ENCODE data around the gene TMEM217.

TMEM217 gene

DNA sequence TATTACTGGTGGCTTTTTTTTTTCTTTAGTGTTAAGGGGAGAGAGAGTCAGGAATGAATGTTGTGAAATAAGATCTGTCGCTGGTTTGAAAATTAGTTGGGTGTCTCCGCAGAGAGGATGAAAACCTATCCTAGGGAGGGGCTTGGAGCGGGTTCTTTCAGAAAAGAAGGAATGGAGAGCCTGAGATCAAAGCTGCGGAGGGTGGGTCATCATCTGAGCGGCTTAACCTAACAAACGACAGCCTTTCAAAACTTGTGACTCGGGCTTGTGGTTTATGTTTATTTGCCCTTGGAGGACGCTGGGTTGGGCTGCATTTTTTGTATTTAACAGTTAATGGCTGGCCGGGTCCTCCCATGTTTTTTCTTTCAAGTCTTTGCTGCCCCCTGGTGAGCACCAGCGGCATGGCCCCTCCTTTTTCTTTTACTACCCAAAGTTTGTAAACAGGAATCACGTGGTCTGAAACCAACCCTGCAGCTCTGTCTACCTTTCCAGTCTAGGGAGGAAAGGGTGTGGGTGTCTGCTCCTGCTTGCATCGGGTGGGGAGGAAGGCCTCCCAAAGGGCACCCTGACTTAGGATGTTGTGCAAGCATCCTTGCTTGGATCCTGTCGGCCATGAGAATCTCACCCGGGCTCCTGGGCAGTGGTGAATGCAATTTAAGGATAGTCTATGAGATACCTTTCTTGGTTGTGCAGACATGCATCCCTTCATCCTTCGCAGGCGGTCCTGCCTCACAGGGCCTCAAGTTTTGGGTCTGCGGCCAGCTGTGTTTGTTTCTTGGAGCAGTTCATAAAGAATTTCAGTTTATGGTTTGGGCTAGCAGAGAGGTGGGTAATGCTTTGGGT lies 85.8 kb downstream of the TMEM217 start:
- H3K4me3 ChIP-seq (ENCODE audit: low read depth, low read length), result peak overlapping the region; percentile 96
- TF ChIP-seq, protein P1, sequence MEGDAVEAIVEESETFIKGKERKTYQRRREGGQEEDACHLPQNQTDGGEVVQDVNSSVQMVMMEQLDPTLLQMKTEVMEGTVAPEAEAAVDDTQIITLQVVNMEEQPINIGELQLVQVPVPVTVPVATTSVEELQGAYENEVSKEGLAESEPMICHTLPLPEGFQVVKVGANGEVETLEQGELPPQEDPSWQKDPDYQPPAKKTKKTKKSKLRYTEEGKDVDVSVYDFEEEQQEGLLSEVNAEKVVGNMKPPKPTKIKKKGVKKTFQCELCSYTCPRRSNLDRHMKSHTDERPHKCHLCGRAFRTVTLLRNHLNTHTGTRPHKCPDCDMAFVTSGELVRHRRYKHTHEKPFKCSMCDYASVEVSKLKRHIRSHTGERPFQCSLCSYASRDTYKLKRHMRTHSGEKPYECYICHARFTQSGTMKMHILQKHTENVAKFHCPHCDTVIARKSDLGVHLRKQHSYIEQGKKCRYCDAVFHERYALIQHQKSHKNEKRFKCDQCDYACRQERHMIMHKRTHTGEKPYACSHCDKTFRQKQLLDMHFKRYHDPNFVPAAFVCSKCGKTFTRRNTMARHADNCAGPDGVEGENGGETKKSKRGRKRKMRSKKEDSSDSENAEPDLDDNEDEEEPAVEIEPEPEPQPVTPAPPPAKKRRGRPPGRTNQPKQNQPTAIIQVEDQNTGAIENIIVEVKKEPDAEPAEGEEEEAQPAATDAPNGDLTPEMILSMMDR (IDR thresholded peaks at IDR 0.05; ENCODE audit: low read depth, low read length, missing control alignments), result peak; percentile 82
- DNase-seq (ENCODE audit: low read depth), result peak; percentile 74

DNA sequence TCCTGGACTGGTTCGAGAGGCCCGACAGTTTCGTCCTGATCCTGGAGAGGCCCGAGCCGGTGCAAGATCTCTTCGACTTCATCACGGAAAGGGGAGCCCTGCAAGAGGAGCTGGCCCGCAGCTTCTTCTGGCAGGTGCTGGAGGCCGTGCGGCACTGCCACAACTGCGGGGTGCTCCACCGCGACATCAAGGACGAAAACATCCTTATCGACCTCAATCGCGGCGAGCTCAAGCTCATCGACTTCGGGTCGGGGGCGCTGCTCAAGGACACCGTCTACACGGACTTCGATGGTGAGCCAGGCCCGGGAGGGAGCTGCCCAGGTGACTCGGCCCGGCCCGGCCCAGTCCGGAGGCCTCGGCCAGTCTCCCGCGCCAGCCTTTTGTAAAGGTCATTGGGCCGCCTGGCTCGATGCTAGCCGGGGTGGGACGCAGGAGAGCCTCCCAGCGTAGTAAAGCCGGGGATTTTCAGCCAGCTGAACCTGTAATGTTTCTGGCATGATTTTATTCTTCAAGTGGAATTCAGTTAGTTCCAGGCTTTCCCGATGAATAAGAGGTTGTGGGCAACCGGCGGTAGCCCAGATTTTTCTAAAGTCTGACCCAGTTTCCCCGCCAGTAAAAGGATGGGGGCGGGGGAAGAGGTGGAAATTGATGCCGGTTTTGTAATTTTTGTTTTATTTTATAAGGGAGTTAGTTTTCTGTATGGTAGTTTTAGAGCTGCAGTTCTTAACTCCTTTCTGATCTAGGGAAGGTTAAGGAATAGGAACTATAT lies 86.6 kb downstream of the TMEM217 start:
- DNase-seq (ENCODE audit: low read depth), result no peak
- peak overlapping the region; percentile 96 for H3K4me3 ChIP-seq (ENCODE audit: low read depth, low read length)
- TF ChIP-seq, protein P1 (IDR thresholded peaks at IDR 0.05; ENCODE audit: low read depth, low read length, missing control alignments), result no peak

DNA sequence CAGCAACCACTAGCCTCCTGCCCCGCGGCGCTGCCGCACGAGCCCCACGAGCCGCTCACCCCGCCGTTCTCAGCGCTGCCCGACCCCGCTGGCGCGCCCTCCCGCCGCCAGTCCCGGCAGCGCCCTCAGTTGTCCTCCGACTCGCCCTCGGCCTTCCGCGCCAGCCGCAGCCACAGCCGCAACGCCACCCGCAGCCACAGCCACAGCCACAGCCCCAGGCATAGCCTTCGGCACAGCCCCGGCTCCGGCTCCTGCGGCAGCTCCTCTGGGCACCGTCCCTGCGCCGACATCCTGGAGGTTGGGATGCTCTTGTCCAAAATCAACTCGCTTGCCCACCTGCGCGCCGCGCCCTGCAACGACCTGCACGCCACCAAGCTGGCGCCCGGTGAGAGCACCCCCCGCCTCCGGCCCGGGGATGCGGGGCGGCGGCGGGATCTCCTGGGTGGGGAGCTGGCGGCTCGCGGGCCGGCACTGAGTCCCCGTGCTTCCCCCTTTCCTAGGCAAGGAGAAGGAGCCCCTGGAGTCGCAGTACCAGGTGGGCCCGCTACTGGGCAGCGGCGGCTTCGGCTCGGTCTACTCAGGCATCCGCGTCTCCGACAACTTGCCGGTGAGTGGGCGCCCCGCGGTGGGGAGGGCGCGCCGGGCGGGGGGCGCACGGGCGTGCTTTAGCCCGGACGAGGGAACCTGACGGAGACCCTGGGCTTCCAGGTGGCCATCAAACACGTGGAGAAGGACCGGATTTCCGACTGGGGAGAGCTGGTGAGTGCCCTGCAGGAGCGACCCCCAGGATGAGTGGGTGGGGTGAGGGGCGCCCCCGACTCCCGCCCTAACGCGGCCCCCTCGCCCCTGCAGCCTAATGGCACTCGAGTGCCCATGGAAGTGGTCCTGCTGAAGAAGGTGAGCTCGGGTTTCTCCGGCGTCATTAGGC lies 87.4 kb downstream of the TMEM217 start:
- H3K4me3 ChIP-seq (ENCODE audit: low read depth, low read length), result peak overlapping the region; percentile 96
- TF ChIP-seq, protein P1 (IDR thresholded peaks at IDR 0.05; ENCODE audit: low read depth, low read length, missing control alignments), result peak; percentile 24
- no peak for DNase-seq (ENCODE audit: low read depth)

DNA sequence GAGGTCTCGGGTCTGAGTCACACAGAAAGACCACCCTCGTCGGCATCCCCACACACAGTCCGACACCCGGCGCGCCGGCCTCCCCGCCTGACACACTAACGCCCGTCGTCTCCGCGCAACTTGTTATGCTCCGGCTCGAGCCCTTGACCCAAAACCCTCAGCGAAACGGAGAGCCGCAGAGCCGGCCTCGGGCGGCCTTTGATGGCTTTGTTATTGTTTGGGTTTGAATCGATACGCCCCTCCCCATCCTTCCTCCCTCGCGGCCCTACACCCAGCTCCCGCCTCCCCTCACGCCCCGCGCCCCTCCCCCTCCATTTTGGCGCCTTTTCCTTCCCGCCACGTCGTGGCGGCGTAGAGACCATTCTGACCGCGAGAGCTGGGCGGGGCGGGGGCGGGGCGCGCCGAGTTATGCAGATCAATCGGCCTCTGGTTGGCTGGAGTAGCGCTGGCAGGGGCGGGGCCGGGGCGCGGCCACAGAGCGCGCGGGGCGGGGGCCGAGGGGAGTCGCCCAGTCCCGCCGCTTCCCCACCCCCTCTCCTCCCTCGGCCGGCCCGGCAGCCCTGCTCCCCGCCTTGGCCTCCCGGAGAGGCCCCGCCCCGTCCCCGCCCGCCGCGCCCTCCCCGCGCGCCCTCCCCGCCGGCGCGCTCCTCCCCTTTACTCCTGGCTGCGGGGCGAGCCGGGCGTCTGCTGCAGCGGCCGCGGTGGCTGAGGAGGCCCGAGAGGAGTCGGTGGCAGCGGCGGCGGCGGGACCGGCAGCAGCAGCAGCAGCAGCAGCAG lies 88.3 kb downstream of the TMEM217 start, which contains the start of gene PIM1:
TSS of gene PIM1 (plus strand) at position 657 of the 777 bp plus-strand sequence. CDS start 424 bp downstream, outside the sequence.
- peak; percentile 77 for DNase-seq (ENCODE audit: low read depth)
- peak within 1 kb of the TSS; percentile 96 for H3K4me3 ChIP-seq (ENCODE audit: low read depth, low read length)
- TF ChIP-seq, protein P1 (IDR thresholded peaks at IDR 0.05; ENCODE audit: low read depth, low read length, missing control alignments), result no peak

DNA sequence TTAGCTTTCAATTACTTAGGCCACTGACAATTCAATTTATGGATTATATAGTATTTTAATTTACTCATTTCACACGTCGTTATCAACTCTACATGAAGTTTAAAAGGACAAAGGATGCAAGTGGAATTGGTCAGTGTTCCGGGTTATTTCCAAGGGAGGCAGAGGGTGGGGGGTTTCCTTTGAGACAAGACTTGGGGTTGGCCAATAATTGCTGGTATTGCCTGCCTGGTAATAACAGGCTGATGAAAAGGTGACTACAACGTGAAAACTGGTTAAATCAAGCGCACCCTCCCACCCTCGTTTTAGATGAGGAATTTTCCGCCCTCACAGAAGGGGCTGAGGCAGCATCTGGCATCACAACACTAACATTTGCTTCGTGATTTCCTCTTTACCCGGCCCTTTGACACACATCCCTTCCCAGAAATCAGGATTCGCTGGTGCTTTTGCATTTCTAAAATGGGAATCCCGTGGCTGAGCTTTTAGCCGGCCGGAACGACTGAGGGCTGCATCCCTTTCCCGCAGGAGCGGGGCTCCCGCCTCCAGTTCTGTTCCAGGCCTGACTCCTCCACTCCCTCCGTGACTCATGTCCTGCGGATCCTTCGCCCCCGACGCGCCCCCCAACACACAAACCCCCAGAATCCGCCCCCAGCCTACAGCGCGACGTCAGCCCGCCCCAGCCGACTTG lies 89.0 kb downstream of the TMEM217 start:
- DNase-seq (ENCODE audit: low read depth), result no peak
- peak overlapping the region; percentile 61 for H3K4me3 ChIP-seq (ENCODE audit: low read depth, low read length)
- TF ChIP-seq, protein P1 (IDR thresholded peaks at IDR 0.05; ENCODE audit: low read depth, low read length, missing control alignments), result no peak
